Endodermal cell (in vitro differentiated cells): ENCODE results near the gene RASAL2. TPM values are rescaled to one million over a fixed set of nuclear protein-coding genes. Genes with fewer than 3 reads are reported as not detected.

Source experiments
- DNase-seq: peaks from one replicate; pipeline ENCODE4 v3.0.0-alpha.2; 2017
- H3K27ac ChIP-seq: 2 replicates; pipeline ENCODE4 v1.5.1; 2013; ENCODE audit warnings: mild to moderate bottlenecking, low read depth, low read length, moderate library complexity
- H3K27me3 ChIP-seq: 2 replicates; pipeline ENCODE4 v1.6.1; 2013; ENCODE audit warnings: mild to moderate bottlenecking, low read length, moderate library complexity; ENCODE audit not compliant: insufficient read depth, control insufficient read depth, poor library complexity, severe bottlenecking
- H3K36me3 ChIP-seq: 2 replicates; pipeline ENCODE4 v1.7.0; 2013; ENCODE audit warnings: mild to moderate bottlenecking, low read length, moderate library complexity; ENCODE audit not compliant: control insufficient read depth, insufficient read depth
- H3K4me1 ChIP-seq: one replicate; pipeline ENCODE4 v1.7.0; 2013; ENCODE audit warnings: low read length; ENCODE audit not compliant: control insufficient read depth, insufficient read depth
- H3K4me3 ChIP-seq: 2 replicates; pipeline ENCODE4 v1.5.1; 2013; ENCODE audit warnings: mild to moderate bottlenecking, low read length, moderate library complexity
- H3K9ac ChIP-seq: 2 replicates; pipeline ENCODE4 v1.6.1; 2013; ENCODE audit warnings: mild to moderate bottlenecking, low read length, moderate library complexity; ENCODE audit not compliant: poor library complexity, severe bottlenecking; ENCODE audit errors: extremely low read depth
- H3K9me3 ChIP-seq: 2 replicates; pipeline ENCODE4 v1.6.1; 2013; ENCODE audit warnings: mild to moderate bottlenecking, low read length, moderate library complexity; ENCODE audit not compliant: control insufficient read depth
- H3K27ac Mint-ChIP-seq: 2 replicates; pipeline ENCODE4 v1.8.0; 2020; ENCODE audit warnings: mixed read lengths
- H3K27me3 Mint-ChIP-seq: 2 replicates; pipeline ENCODE4 v1.8.0; 2021; ENCODE audit warnings: mild to moderate bottlenecking, mixed read lengths; ENCODE audit not compliant: insufficient read depth
- H3K36me3 Mint-ChIP-seq: 2 replicates; pipeline ENCODE4 v1.8.0; 2020; ENCODE audit warnings: low read depth, mixed read lengths
- H3K4me1 Mint-ChIP-seq: 2 replicates; pipeline ENCODE4 v1.8.0; 2020; ENCODE audit warnings: mixed read lengths
- H3K4me3 Mint-ChIP-seq: 2 replicates; pipeline ENCODE4 v1.8.0; 2020; ENCODE audit warnings: mild to moderate bottlenecking, moderate library complexity, mixed read lengths
- H3K9me3 Mint-ChIP-seq: 2 replicates; pipeline ENCODE4 v1.8.0; 2020; ENCODE audit warnings: mild to moderate bottlenecking, mixed read lengths
- CTCF ChIP-seq: fragments of 200-600 bp; sonication (generic); conservative IDR thresholded peaks from 2 replicates; pipeline ENCODE4 v1.5.0; 2021; ENCODE audit warnings: antibody characterized with exemption, mild to moderate bottlenecking
- WGBS, 2 experiments: methylation state at CpG; one replicate each; pipeline versions ENCODE4 v1.1.5 to v1.1.7; 2013; ENCODE audit warnings: missing lambda C conversion rate in 2 of 2, mixed read lengths in 1 of 2; ENCODE audit not compliant: insufficient coverage in 1 of 2, insufficient read length in 1 of 2; 5-methylcytosine and 5-hydroxymethylcytosine counted together
- total RNA-seq, 2 donors: library from RNA; stranded (reverse); fragmentation: NEBNext Ultra II Directional in 1 of 2; extraction: Animal tissue kit (Norgen Biotek cat#: 25700) in 1 of 2; gene quantifications; 2 replicates in 1 of 2; 3 replicates in 1 of 2; pipeline ENCODE4 v1.2.1, GENCODE V29; 2021

RASAL2 gene
- total RNA-seq, 2 donors from 2014 or later = 21.8 to 22.1 TPM

DNA sequence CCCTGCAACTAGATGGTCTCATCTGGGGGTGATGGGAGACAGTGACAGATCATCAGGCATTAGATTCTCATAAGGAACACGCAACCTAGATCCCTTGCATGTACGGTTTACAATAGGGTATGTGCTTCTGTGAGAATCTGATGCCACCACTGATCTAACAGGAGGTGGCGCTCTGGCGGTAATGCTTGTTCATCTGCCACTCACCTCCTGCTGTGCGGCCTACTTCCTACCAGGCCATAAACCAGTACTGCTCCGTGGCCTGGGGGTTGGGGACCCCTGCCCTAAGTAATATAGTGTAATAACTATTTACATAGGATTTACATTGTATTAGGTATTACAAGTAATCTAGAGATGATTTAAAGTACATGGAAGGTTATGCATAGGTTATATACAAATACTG, 267.9 kb downstream of the RASAL2 start:
- Histone ChIP-seq H3K9ac (no peak overlapping the region), H3K4me1 (peaks cover 11% of the 10 kb centered on the region), H3K4me3 (no peak overlapping the region), H3K27ac (no peak overlapping the region), H3K36me3 (no peaks in the 10 kb centered on the region), H3K9me3 (peaks cover 24% of the 10 kb centered on the region), H3K27me3 (no peaks in the 10 kb centered on the region)
- H3K4me1 Mint-ChIP-seq = peaks cover 23% of the 10 kb centered on the region
- H3K36me3 Mint-ChIP-seq = peaks cover 16% of the 10 kb centered on the region
- no peak overlapping the region for H3K4me3 Mint-ChIP-seq
- WGBS, 2 experiments = 96 to 100% methylated on average over 4 to 5 of the region's 6 CpGs
- peaks cover 18% of the 10 kb centered on the region for H3K9me3 Mint-ChIP-seq
- H3K27me3 Mint-ChIP-seq = no peaks in the 10 kb centered on the region
- H3K27ac Mint-ChIP-seq = no peak overlapping the region
- no peak for DNase-seq
- no peak for TF ChIP-seq CTCF

- H3K27ac ChIP-seq = no peak overlapping the region
- H3K36me3 ChIP-seq = no peaks in the 10 kb centered on the region
- H3K27me3 Mint-ChIP-seq = no peaks in the 10 kb centered on the region
- H3K4me1 Mint-ChIP-seq = peaks cover 26% of the 10 kb centered on the region
- H3K27ac Mint-ChIP-seq = no peak overlapping the region
- no peak overlapping the region for H3K4me3 Mint-ChIP-seq
- peak overlapping the region; percentile 1 for H3K4me3 ChIP-seq
- 96 to 100% methylated on average over 1 to 3 of the region's 4 CpGs for WGBS, 2 experiments
- no peak overlapping the region for H3K9ac ChIP-seq
- H3K4me1 ChIP-seq = peaks cover 11% of the 10 kb centered on the region
- no peak for TF ChIP-seq CTCF
- peaks cover 18% of the 10 kb centered on the region for H3K9me3 Mint-ChIP-seq
- peaks cover 16% of the 10 kb centered on the region for H3K36me3 Mint-ChIP-seq
- no peak for DNase-seq
- peaks cover 24% of the 10 kb centered on the region for H3K9me3 ChIP-seq
- no peaks in the 10 kb centered on the region for H3K27me3 ChIP-seq
Measured at GRCh38 chr1:178362747-178363146, 268.8 kb downstream of the RASAL2 start.

DNA sequence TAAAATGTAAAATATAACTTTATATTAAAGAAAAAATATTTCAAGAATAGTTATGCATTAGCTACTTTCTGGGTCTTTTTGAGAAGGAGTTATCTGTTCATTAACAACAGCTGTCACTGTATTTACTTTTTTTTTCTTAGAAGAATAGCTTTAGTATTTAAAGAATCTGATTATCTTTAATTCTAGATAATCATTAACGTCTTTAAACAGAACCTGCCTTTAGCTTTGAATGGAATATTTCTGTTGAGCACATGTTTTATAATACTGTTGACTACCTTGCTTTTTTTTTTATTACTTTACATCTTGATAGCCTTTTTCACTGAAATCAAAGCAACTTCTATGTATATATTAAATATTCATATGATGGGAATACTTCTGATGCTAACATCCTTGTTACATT, 270.9 kb downstream of the RASAL2 start:
- H3K36me3 ChIP-seq = no peaks in the 10 kb centered on the region
- H3K4me1 ChIP-seq = peaks cover 11% of the 10 kb centered on the region
- Mint-ChIP-seq H3K9me3 (peaks cover 18% of the 10 kb centered on the region), H3K4me1 (peaks cover 22% of the 10 kb centered on the region), H3K4me3 (no peak overlapping the region), H3K36me3 (peaks cover 16% of the 10 kb centered on the region), H3K27ac (no peak overlapping the region), H3K27me3 (no peaks in the 10 kb centered on the region)
- no peak overlapping the region for H3K4me3 ChIP-seq
- no peak for DNase-seq
- H3K9ac ChIP-seq = no peak overlapping the region
- no peaks in the 10 kb centered on the region for H3K27me3 ChIP-seq
- H3K27ac ChIP-seq = no peak overlapping the region
- TF ChIP-seq CTCF = no peak
- no CpG with 5 or more reads among the region's 1 CpG for WGBS, 2 experiments
- H3K9me3 ChIP-seq = peaks cover 24% of the 10 kb centered on the region
